Psoas muscle (tissue), 8 donors: Measurements from ENCODE around the gene EIF3B. TPM values are rescaled to one million over a fixed set of nuclear protein-coding genes. Genes with fewer than 3 reads are reported as not detected.
A peak's percentile ranks its signal among the peaks of the same experiment; 100 is the strongest.
"Not testable (repeated sequence)": the region's sequence is repeated elsewhere in the genome, so short reads cannot be mapped to it uniquely, and the experiment has no call there.

Source experiments
- ATAC-seq, 4 donors: fragments of 200-7000 bp; cut with Tn5 transposase; one replicate each; pipeline ENCODE4 v1.9.1; 2020; ENCODE audit warnings: moderate library complexity in 3 of 4, mild to moderate bottlenecking in 2 of 4
- DNase-seq, 2 donors: peaks; one replicate each; pipeline ENCODE4 v3.0.0-alpha.2; 2020
- H3K27ac ChIP-seq: fragments of 200-600 bp; one replicate; pipeline ENCODE4 v1.8.0; 2022
- H3K27me3 ChIP-seq, 3 donors: fragments of 200-600 bp in 1 of 3; one replicate each; pipeline versions ENCODE4 v1.6.1 to v1.8.0; 2013 to 2022; ENCODE audit warnings: low read length in 2 of 3, mild to moderate bottlenecking in 2 of 3, moderate library complexity in 1 of 3; ENCODE audit not compliant: insufficient read depth in 3 of 3
- H3K36me3 ChIP-seq, 2 donors: fragments of 200-600 bp in 1 of 2; one replicate each; pipeline versions ENCODE4 v1.6.1 to v1.8.0; 2013 to 2022; ENCODE audit warnings: low read depth in 1 of 2, mild to moderate bottlenecking in 1 of 2, moderate library complexity in 1 of 2; ENCODE audit not compliant: insufficient read depth in 1 of 2
- H3K4me1 ChIP-seq: fragments of 200-600 bp; one replicate; pipeline ENCODE4 v1.8.0; 2022
- H3K4me3 ChIP-seq: fragments of 200-600 bp; one replicate; pipeline ENCODE4 v1.8.0; 2022; ENCODE audit warnings: mild to moderate bottlenecking
- H3K9me3 ChIP-seq: fragments of 200-600 bp; one replicate; pipeline ENCODE4 v1.8.0; 2022
- CTCF ChIP-seq: fragments of 200-600 bp; IDR thresholded peaks from one replicate; pipeline ENCODE4 v1.8.0; 2022; ENCODE audit warnings: antibody characterized with exemption
- WGBS, 3 donors: extraction: QIAGEN DNeasy Blood & Tissue Kit; methylation state at CpG; one replicate each; pipeline versions ENCODE4 v1.1.6 to v1.1.7; 2013; 5-methylcytosine and 5-hydroxymethylcytosine counted together
- intact Hi-C, 2 donors: fragments of 100-400 bp; cut with DNase I; formaldehyde crosslinking; loops; one replicate each; pipeline versions ENCODE4 v1.11.0 to v1.14.2; 2022
- polyA plus RNA-seq, 3 donors: library from polyadenylated mRNA; stranded (reverse); fragments of 200-250 nt; gene quantifications; one replicate each; pipeline ENCODE4 v1.2.3, GENCODE V29; 2013
- total RNA-seq, 4 donors: library from RNA; stranded (reverse); fragmentation: NEBNext Ultra II Directional in 2 of 4; extraction: Animal tissue kit (Norgen Biotek cat#: 25700) in 2 of 4; gene quantifications; one replicate each; pipeline versions ENCODE4 v1.2.1 to v1.2.4, GENCODE V29; 2021 to 2023
- donor health status: healthy with polysubstance abuse.
- donor health status: DM: no; HTN: no; CAD: no; lungs with moderate emphysema.
- donor health status: Bipolar disorder and iron deficiency.
- donor health status: healthy.
- donor health status: DM: yes; HTN: yes; CAD: no.
- donor health status: DM: no; HTN: no; CAD: no.
- donor health status: DM: no; HTN: no; CAD: no.
- donor health status: DM: yes; HTN: yes; CAD: no.

Gene EIF3B
- total and polyA plus RNA-seq, 7 donors, result 101 to 275 (median 174) TPM

GRCh38 chr7:2312267-2312929 is 42.2 kb upstream of the EIF3B start:
- no peak for TF ChIP-seq CTCF
- intact Hi-C loops, result no loop called here
- no peaks in the 10 kb centered on the region for H3K4me1 ChIP-seq

GRCh38 chr7:2313450-2314208 is 41.0 kb upstream of the EIF3B start:
- intact Hi-C loops, result no loop called here
- peaks cover 0 to 4% of the 10 kb centered on the region in 2 donors for H3K36me3 ChIP-seq
- WGBS, 3 donors, result 24 to 33% (median 25%) methylated on average over 30 to 42 of the region's 42 CpGs
- no peaks in the 10 kb centered on the region for H3K4me1 ChIP-seq
- no peaks in the 10 kb centered on the region for H3K27me3 ChIP-seq
- ATAC-seq (peak in 3 of 4 donors; percentile 15 to 31 (median 28)), DNase-seq (no peak)
- peak overlapping the region; percentile 91 for H3K4me3 ChIP-seq
- no peak for TF ChIP-seq CTCF
- peak overlapping the region; percentile 69 for H3K27ac ChIP-seq
- H3K9me3 ChIP-seq, result no peaks in the 10 kb centered on the region

More at GRCh38 chr7:2312267-2312929, 42.2 kb upstream of the EIF3B start:
- WGBS, 3 donors, result 82 to 85% (median 82%) methylated on average over 17 of the region's 17 CpGs
- H3K4me3 ChIP-seq, result no peak overlapping the region
- DNase-seq (no peak), ATAC-seq (no peak)
- no peaks in the 10 kb centered on the region for H3K27me3 ChIP-seq
- peaks cover 0 to 4% of the 10 kb centered on the region in 2 donors for H3K36me3 ChIP-seq
- no peak overlapping the region for H3K27ac ChIP-seq
- H3K9me3 ChIP-seq, result no peaks in the 10 kb centered on the region

- H3K27me3 ChIP-seq, result no peaks in the 10 kb centered on the region
- intact Hi-C loops, result no loop called here
- H3K4me3 ChIP-seq, result peak within 1 kb of the TSS; percentile 91
- DNase-seq, result peak; percentile 88 to 96
- 1 to 3% (median 2%) methylated on average over 33 to 78 of the region's 78 CpGs for WGBS, 3 donors
- no peak for TF ChIP-seq CTCF
- peak; percentile 99 to 100 (median 100) for ATAC-seq
- H3K4me1 ChIP-seq, result no peaks in the 10 kb centered on the region
- H3K9me3 ChIP-seq, result no peaks in the 10 kb centered on the region
- H3K36me3 ChIP-seq, result no peaks in the 10 kb centered on the region
- H3K27ac ChIP-seq, result peak within 1 kb of the TSS; percentile 69
These were observed 40.2 kb upstream of the EIF3B start, which contains the start of gene SNX8 for GRCh38 chr7:2314209-2314955. Gene SNX8, minus strand, starts transcription at chr7:2314441. Its CDS starts 20 bp downstream, at chr7:2314421.

GRCh38 chr7:2314956-2315530 is 39.6 kb upstream of the EIF3B start:
- H3K27ac ChIP-seq, H3K9me3 ChIP-seq, DNase-seq, intact Hi-C loops, ATAC-seq, H3K4me1 ChIP-seq, H3K36me3 ChIP-seq, H3K27me3 ChIP-seq: not testable (repeated sequence)
- H3K4me3 ChIP-seq, result peak overlapping the region; percentile 91
- WGBS, 3 donors, result 71 to 77% (median 75%) methylated on average over 3 of the region's 3 CpGs
